Keratinocyte (primary cell): ENCODE data around the gene ACACA. TPM values are rescaled to one million over a fixed set of nuclear protein-coding genes. Genes with fewer than 3 reads are reported as not detected.

Source experiments
- DNase-seq: peaks from one replicate; pipeline ENCODE4 v3.0.0-alpha.2; 2011; ENCODE audit warnings: low read depth, missing footprints, low spot score
- FAIRE-seq: peaks from 2 replicates; lab custom pipeline; 2011; peaks lifted over from hg19 to GRCh38; lab: Jason Lieb, UNC
- H2AFZ ChIP-seq: 2 replicates; pipeline ENCODE4 v1.6.0; 2012; ENCODE audit warnings: low read length, control low read depth, inconsistent platforms; ENCODE audit not compliant: control insufficient read depth
- H3K27ac ChIP-seq: 2 replicates; pipeline ENCODE4 v1.5.1; 2011; ENCODE audit warnings: low read length; ENCODE audit not compliant: control insufficient read depth, insufficient read depth
- H3K27me3 ChIP-seq: 3 replicates; pipeline ENCODE4 v1.6.0; 2011; ENCODE audit warnings: low read length; ENCODE audit not compliant: control insufficient read depth, insufficient read depth; ENCODE audit errors: extremely low read depth
- H3K36me3 ChIP-seq, 2 experiments: 2 replicates in 1 of 2; 3 replicates in 1 of 2; pipeline ENCODE4 v1.5.1; 2011; ENCODE audit warnings: low read length in 2 of 2, mild to moderate bottlenecking in 1 of 2; ENCODE audit not compliant: control insufficient read depth in 2 of 2, insufficient read depth in 2 of 2; ENCODE audit errors: extremely low read depth in 1 of 2
- H3K4me1 ChIP-seq: 3 replicates; pipeline ENCODE4 v1.5.1; 2011; ENCODE audit warnings: low read length; ENCODE audit not compliant: control insufficient read depth, insufficient read depth; ENCODE audit errors: extremely low read depth
- H3K4me2 ChIP-seq: 3 replicates; pipeline ENCODE4 v1.6.0; 2011; ENCODE audit warnings: low read depth, low read length; ENCODE audit not compliant: control insufficient read depth, insufficient read depth; ENCODE audit errors: extremely low read depth
- H3K4me3 ChIP-seq, 3 experiments: fragments of 200-600 bp in 1 of 3; sonication (generic) in 1 of 3; 2 replicates in 2 of 3; 3 replicates in 1 of 3; pipeline ENCODE4 v1.5.1; 2011 to 2016; ENCODE audit warnings: low read length in 3 of 3, mild to moderate bottlenecking in 3 of 3, control low read depth in 2 of 3, inconsistent platforms in 1 of 3, low read depth in 1 of 3, mixed read lengths in 1 of 3, mixed run types in 1 of 3, moderate library complexity in 1 of 3; ENCODE audit not compliant: control insufficient read depth in 2 of 3, insufficient read depth in 2 of 3; ENCODE audit errors: extremely low read depth in 1 of 3
- H3K79me2 ChIP-seq: 2 replicates; pipeline ENCODE4 v1.6.0; 2012; ENCODE audit warnings: low read length; ENCODE audit not compliant: control insufficient read depth, insufficient read depth
- H3K9ac ChIP-seq: 3 replicates; pipeline ENCODE4 v1.6.0; 2011; ENCODE audit warnings: low read length; ENCODE audit not compliant: control insufficient read depth, insufficient read depth; ENCODE audit errors: extremely low read depth
- H3K9me1 ChIP-seq: 3 replicates; pipeline ENCODE4 v1.6.0; 2011; ENCODE audit warnings: low read length; ENCODE audit not compliant: control insufficient read depth, insufficient read depth; ENCODE audit errors: extremely low read depth
- H3K9me3 ChIP-seq: 2 replicates; pipeline ENCODE4 v1.5.1; 2012; ENCODE audit warnings: low read depth, low read length; ENCODE audit not compliant: control insufficient read depth
- H4K20me1 ChIP-seq: 3 replicates; pipeline ENCODE4 v1.6.0; 2011; ENCODE audit warnings: low read length; ENCODE audit not compliant: control insufficient read depth, insufficient read depth; ENCODE audit errors: extremely low read depth
- EZH2 ChIP-seq: IDR thresholded peaks from one replicate; pipeline ENCODE4 v1.6.1; 2012; ENCODE audit warnings: inconsistent platforms, mild to moderate bottlenecking, low read length, moderate library complexity
- dilution Hi-C: fragments of 300-500 bp; cut with MboI; formaldehyde crosslinking; loops from one replicate; pipeline ENCODE4 v1.7.0; 2020; ENCODE audit warnings: low sequenced_read_pairs; ENCODE audit not compliant: extremely low pct_ligation_motif_present
- polyA plus RNA-seq, 5 experiments: library from polyadenylated mRNA; depleted of rRNA in 3 of 5; stranded (reverse) in 3 of 5; stranded (forward) in 1 of 5; unstranded in 1 of 5; fragments of >200 nt; gene quantifications; 1 replicate in 1 of 5; 2 replicates in 3 of 5; 3 replicates in 1 of 5; pipeline versions ENCODE4 v1.2.1 to v1.2.3, GENCODE V29; 2011 to 2012; ENCODE audit warnings: missing spikeins in 2 of 5, low read depth in 1 of 5, low replicate concordance in 1 of 5
- TF ChIP-seq, protein P1 (sequence below), 3 experiments: IDR thresholded peaks in 1 of 3; conservative IDR thresholded peaks in 1 of 3; optimal IDR thresholded peaks in 1 of 3; 2 replicates in 2 of 3; 3 replicates in 1 of 3; pipeline versions ENCODE3 to v1.5.1; 2011; ENCODE audit warnings: low read length in 3 of 3, mild to moderate bottlenecking in 3 of 3, moderate library complexity in 2 of 3, control low read depth in 1 of 3, inconsistent platforms in 1 of 3; ENCODE audit not compliant: insufficient read depth in 2 of 3; ENCODE audit errors: extremely low read depth in 1 of 3

ACACA gene
- polyA plus RNA-seq, 1 donor (not counting 4 experiments of a cell fraction or from before 2014, with no cell fraction given), result 85.8 TPM

- Histone ChIP-seq H3K4me3 (no peak overlapping the region), H3K9me1 (no peaks in the 10 kb centered on the region), H3K36me3 (peaks cover 19 to 23% of the 10 kb centered on the region in 2 experiments), H3K27ac (no peak overlapping the region), H3K27me3 (no peaks in the 10 kb centered on the region), H3K4me1 (no peaks in the 10 kb centered on the region), H4K20me1 (no peaks in the 10 kb centered on the region), H2AFZ (no peak overlapping the region), H3K9me3 (no peaks in the 10 kb centered on the region), H3K9ac (no peak overlapping the region), H3K79me2 (no peaks in the 10 kb centered on the region), H3K4me2 (no peak overlapping the region)
- DNase-seq, result no peak
- dilution Hi-C loops, result no loop called here
- TF ChIP-seq, protein P1, sequence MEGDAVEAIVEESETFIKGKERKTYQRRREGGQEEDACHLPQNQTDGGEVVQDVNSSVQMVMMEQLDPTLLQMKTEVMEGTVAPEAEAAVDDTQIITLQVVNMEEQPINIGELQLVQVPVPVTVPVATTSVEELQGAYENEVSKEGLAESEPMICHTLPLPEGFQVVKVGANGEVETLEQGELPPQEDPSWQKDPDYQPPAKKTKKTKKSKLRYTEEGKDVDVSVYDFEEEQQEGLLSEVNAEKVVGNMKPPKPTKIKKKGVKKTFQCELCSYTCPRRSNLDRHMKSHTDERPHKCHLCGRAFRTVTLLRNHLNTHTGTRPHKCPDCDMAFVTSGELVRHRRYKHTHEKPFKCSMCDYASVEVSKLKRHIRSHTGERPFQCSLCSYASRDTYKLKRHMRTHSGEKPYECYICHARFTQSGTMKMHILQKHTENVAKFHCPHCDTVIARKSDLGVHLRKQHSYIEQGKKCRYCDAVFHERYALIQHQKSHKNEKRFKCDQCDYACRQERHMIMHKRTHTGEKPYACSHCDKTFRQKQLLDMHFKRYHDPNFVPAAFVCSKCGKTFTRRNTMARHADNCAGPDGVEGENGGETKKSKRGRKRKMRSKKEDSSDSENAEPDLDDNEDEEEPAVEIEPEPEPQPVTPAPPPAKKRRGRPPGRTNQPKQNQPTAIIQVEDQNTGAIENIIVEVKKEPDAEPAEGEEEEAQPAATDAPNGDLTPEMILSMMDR (optimal IDR thresholded peaks at IDR 0.05 in 1 of 3, IDR thresholded peaks at IDR 0.05 in 1 of 3, conservative IDR thresholded peaks at IDR 0.05 in 1 of 3; ENCODE audit: extremely low read depth in 1 of 3, insufficient read depth in 2 of 3, low read length in 3 of 3), result no peak
- TF ChIP-seq EZH2, result no peak
- no peak for FAIRE-seq
Observed at GRCh38 chr17:37256627-37257026, 150.0 kb downstream of the ACACA start.

DNA sequence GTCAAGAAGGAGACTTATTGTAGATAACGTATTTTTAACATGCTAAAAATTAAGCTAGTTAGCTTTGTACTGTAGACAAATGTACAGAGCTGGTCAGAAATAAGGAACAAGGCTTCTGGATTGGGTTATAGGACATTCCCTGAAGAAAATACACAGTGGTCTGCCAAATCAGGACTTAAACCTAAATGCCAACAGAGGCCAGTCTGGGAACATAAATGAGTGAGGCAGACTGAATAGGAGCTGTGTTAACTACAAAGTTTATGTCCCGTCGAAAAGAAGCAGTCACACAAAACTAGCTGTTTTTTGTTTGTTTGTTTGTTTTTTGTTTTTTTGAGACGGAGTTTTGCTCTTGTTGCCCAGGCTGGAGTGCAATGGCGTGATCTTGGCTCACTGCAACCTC lies 151.2 kb downstream of the ACACA start:
- Histone ChIP-seq H3K4me2 (no peak overlapping the region), H3K9me3 (no peaks in the 10 kb centered on the region), H4K20me1 (no peaks in the 10 kb centered on the region), H2AFZ (no peak overlapping the region), H3K9ac (no peak overlapping the region), H3K27me3 (no peaks in the 10 kb centered on the region), H3K27ac (no peak overlapping the region), H3K4me3 (no peak overlapping the region), H3K4me1 (no peaks in the 10 kb centered on the region), H3K36me3 (peaks cover 17 to 21% of the 10 kb centered on the region in 2 experiments), H3K9me1 (no peaks in the 10 kb centered on the region), H3K79me2 (no peaks in the 10 kb centered on the region)
- no peak for DNase-seq
- TF ChIP-seq, protein P1 (optimal IDR thresholded peaks at IDR 0.05 in 1 of 3, IDR thresholded peaks at IDR 0.05 in 1 of 3, conservative IDR thresholded peaks at IDR 0.05 in 1 of 3; ENCODE audit: extremely low read depth in 1 of 3, insufficient read depth in 2 of 3, low read length in 3 of 3), result no peak
- no peak for TF ChIP-seq EZH2
- no peak for FAIRE-seq
- dilution Hi-C loops, result no loop called here
